ENCODE results near the gene ETNK1.
"Not testable (repeated sequence)": the region's sequence is repeated elsewhere in the genome, so short reads cannot be mapped to it uniquely, and the experiment has no call there.

DNA sequence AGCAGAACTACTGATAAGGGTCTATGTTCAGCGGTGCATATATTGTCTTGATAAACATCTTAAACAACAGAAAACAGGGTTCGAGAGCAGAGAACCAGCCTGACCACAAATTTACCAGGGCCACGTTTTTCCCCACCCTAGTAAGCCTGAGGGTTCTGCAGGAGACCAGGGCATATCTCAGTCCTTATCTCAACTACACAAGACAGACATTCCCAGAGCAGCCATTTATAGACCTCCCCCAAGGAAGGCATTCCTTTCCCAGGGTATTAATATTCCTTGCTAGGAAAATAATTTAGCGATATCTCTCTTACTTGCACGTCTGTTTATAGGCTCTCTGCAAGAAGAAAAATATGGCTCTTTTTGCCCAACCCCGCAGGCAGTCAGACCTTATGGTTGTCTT is 12.1 kb upstream of the ETNK1 start:
- TF ChIP-seq, protein P1, sequence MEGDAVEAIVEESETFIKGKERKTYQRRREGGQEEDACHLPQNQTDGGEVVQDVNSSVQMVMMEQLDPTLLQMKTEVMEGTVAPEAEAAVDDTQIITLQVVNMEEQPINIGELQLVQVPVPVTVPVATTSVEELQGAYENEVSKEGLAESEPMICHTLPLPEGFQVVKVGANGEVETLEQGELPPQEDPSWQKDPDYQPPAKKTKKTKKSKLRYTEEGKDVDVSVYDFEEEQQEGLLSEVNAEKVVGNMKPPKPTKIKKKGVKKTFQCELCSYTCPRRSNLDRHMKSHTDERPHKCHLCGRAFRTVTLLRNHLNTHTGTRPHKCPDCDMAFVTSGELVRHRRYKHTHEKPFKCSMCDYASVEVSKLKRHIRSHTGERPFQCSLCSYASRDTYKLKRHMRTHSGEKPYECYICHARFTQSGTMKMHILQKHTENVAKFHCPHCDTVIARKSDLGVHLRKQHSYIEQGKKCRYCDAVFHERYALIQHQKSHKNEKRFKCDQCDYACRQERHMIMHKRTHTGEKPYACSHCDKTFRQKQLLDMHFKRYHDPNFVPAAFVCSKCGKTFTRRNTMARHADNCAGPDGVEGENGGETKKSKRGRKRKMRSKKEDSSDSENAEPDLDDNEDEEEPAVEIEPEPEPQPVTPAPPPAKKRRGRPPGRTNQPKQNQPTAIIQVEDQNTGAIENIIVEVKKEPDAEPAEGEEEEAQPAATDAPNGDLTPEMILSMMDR (IDR thresholded peaks at IDR 0.05), result not testable (repeated sequence)
- not testable (repeated sequence) for TF ChIP-seq POLR2A (IDR thresholded peaks at IDR 0.05)
